KMS-11 (cell line): ENCODE results near the gene XKR7.

Source experiments
- H2AFZ ChIP-seq: fragments of 200-600 bp; sonication (generic); 2 replicates; pipeline ENCODE4 v1.6.1; 2016; ENCODE audit warnings: antibody characterized with exemption, mixed run types, low read depth
- H3K27ac ChIP-seq: fragments of 200-600 bp; sonication (generic); 2 replicates; pipeline ENCODE4 v1.6.1; 2016; ENCODE audit warnings: mild to moderate bottlenecking, mixed run types
- H3K27me3 ChIP-seq: fragments of 200-600 bp; sonication (generic); 2 replicates; pipeline ENCODE4 v1.6.1; 2017; ENCODE audit warnings: mild to moderate bottlenecking, low read depth, mixed run types, moderate library complexity; ENCODE audit not compliant: insufficient read depth
- H3K36me3 ChIP-seq: fragments of 200-600 bp; sonication (generic); 2 replicates; pipeline ENCODE4 v1.6.1; 2017; ENCODE audit warnings: mild to moderate bottlenecking, mixed run types; ENCODE audit not compliant: insufficient read depth
- H3K4me1 ChIP-seq: fragments of 200-600 bp; sonication (generic); 2 replicates; pipeline ENCODE4 v1.6.1; 2016; ENCODE audit warnings: mild to moderate bottlenecking, low read depth, mixed run types; ENCODE audit not compliant: poor library complexity, severe bottlenecking
- H3K4me2 ChIP-seq: fragments of 200-600 bp; sonication (generic); 2 replicates; pipeline ENCODE4 v1.7.0; 2016; ENCODE audit warnings: mild to moderate bottlenecking, mixed run types
- H3K4me3 ChIP-seq: fragments of 200-600 bp; sonication (generic); IDR thresholded peaks from 2 replicates; pipeline ENCODE4 v1.6.1; 2017; ENCODE audit warnings: low read depth, low read length, mixed read lengths; ENCODE audit not compliant: insufficient read depth
- H3K79me2 ChIP-seq: fragments of 200-600 bp; sonication (generic); 2 replicates; pipeline ENCODE4 v1.6.1; 2016; ENCODE audit warnings: low read depth, mixed run types; ENCODE audit not compliant: insufficient read depth
- H3K9ac ChIP-seq: fragments of 200-600 bp; sonication (generic); 2 replicates; pipeline ENCODE4 v1.6.1; 2016; ENCODE audit warnings: mild to moderate bottlenecking, mixed run types
- H4K20me1 ChIP-seq: fragments of 200-600 bp; sonication (generic); 2 replicates; pipeline ENCODE4 v1.6.1; 2016; ENCODE audit warnings: mild to moderate bottlenecking, mixed run types; ENCODE audit not compliant: insufficient read depth
- CTCF ChIP-seq: fragments of 200-600 bp; sonication (generic); conservative IDR thresholded peaks from 2 replicates; pipeline ENCODE4 v1.6.1; 2017; ENCODE audit warnings: low read depth, mild to moderate bottlenecking, antibody characterized with exemption, low read length, moderate library complexity, mixed read lengths

Gene XKR7

DNA sequence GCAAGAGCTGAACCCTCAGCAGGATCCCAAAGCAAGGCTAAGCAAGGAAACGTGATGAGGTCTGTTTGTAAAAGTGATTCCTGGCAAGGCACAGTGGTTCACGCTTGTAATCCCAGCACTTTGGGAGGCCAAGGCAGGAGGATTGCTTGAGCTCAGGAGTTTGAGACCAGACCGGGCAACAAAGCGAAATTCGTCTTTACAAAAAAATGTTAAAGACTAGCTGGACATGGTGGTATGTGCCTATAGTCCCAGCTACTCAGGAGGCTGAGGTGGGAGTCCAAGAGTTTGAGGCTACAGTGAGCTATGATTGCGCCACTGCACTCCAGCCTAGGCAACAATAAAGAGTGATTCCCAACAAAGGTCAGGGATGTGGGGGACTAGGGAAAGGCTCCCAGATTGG lies 4.1 kb upstream of the XKR7 start:
- H4K20me1 ChIP-seq = no peaks in the 10 kb centered on the region
- peaks cover 89% of the 10 kb centered on the region for H3K27me3 ChIP-seq
- H3K9ac ChIP-seq = no peak overlapping the region
- no peak overlapping the region for H3K27ac ChIP-seq
- no peak overlapping the region for H3K4me2 ChIP-seq
- H3K79me2 ChIP-seq = no peaks in the 10 kb centered on the region
- TF ChIP-seq CTCF = no peak
- H3K4me3 ChIP-seq = no peak overlapping the region
- H2AFZ ChIP-seq = no peak overlapping the region
- H3K4me1 ChIP-seq = no peaks in the 10 kb centered on the region
- no peaks in the 10 kb centered on the region for H3K36me3 ChIP-seq

GRCh38 chr20:31966991-31967655 lies 828 bp upstream of the XKR7 start:
- H4K20me1 ChIP-seq = no peaks in the 10 kb centered on the region
- no peak overlapping the region for H3K27ac ChIP-seq
- no peak overlapping the region for H2AFZ ChIP-seq
- no peak overlapping the region for H3K4me3 ChIP-seq
- H3K4me2 ChIP-seq = no peak overlapping the region
- no peak for TF ChIP-seq CTCF
- H3K36me3 ChIP-seq = no peaks in the 10 kb centered on the region
- H3K79me2 ChIP-seq = no peaks in the 10 kb centered on the region
- H3K9ac ChIP-seq = no peak overlapping the region
- H3K4me1 ChIP-seq = no peaks in the 10 kb centered on the region
- peaks cover 90% of the 10 kb centered on the region for H3K27me3 ChIP-seq

DNA sequence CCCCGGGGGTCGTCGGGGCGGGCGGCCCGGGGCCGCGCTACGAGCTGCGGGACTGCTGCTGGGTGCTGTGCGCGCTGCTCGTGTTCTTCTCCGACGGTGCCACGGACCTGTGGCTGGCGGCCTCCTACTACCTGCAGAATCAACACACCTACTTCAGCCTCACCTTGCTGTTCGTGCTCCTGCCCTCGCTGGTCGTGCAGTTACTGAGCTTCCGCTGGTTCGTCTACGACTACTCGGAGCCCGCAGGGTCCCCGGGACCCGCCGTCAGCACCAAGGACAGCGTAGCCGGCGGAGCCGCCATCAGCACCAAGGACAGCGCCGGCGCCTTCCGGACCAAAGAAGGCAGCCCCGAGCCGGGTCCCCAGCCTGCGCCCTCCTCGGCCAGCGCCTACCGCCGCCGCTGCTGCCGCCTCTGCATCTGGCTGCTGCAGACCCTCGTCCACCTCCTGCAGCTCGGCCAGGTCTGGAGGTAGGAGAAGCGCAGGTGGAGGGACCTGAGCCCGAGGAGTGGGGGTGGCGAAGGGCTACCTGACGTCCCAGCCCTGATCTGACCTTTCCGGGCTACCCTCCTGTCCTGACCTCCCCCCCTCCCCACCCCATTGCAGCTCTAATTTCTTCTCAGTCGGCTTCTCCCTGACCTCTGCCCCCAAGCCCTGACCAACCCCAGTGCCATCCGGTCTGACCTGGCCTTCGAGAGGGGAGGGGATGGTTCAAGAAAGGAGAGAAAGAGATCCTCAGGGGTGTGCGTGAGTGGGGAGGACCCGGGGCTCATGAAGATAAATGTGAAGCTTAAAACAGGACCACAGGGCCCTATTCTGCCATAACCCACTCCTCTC lies 558 bp downstream of the XKR7 start:
- Histone ChIP-seq H3K4me1 (no peaks in the 10 kb centered on the region), H4K20me1 (no peaks in the 10 kb centered on the region), H3K4me2 (no peak overlapping the region), H3K27ac (no peak overlapping the region), H3K36me3 (no peaks in the 10 kb centered on the region), H2AFZ (no peak overlapping the region), H3K79me2 (no peaks in the 10 kb centered on the region), H3K4me3 (no peak overlapping the region), H3K9ac (no peak overlapping the region), H3K27me3 (peaks cover 90% of the 10 kb centered on the region)
- no peak for TF ChIP-seq CTCF

DNA sequence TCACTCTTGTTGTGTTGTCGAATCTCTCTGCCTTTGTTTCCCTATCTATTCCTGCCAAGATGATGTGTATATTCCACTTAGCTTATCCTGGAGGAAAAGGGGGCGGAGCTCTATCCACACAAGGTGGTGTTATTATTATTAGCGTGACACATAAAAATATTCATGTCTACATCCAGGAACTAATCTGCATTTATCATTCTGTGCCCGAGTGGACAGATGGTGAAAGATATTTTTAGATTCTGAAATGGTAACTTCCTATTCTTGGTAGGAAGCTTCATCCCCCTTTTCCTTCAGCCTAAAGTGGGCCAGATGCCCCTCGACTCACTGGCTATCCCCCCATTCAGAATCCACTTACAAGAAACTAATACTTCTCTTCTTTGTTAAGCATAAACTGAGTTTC lies 2.0 kb downstream of the XKR7 start:
- no peaks in the 10 kb centered on the region for H3K4me1 ChIP-seq
- H3K79me2 ChIP-seq = no peaks in the 10 kb centered on the region
- H2AFZ ChIP-seq = no peak overlapping the region
- H3K4me2 ChIP-seq = no peak overlapping the region
- no peak overlapping the region for H3K9ac ChIP-seq
- H3K27me3 ChIP-seq = peaks cover 88% of the 10 kb centered on the region
- no peak overlapping the region for H3K4me3 ChIP-seq
- H3K36me3 ChIP-seq = no peaks in the 10 kb centered on the region
- H4K20me1 ChIP-seq = no peaks in the 10 kb centered on the region
- no peak overlapping the region for H3K27ac ChIP-seq
- TF ChIP-seq CTCF = no peak
